Measurements from ENCODE around the gene YPEL2. TPM values are rescaled to one million over a fixed set of nuclear protein-coding genes. Genes with fewer than 3 reads are reported as not detected.
A peak's percentile ranks its signal among the peaks of the same experiment; 100 is the strongest.

The YPEL2 gene
- polyA plus RNA-seq, 3 donors, result 21.5 to 63.1 (median 25.1) TPM

GRCh38 chr17:59346341-59346740 lies 14.9 kb downstream of the YPEL2 start:
- WGBS (ENCODE audit: insufficient coverage), result 94% methylated on average over 4 of the region's 4 CpGs
- Histone ChIP-seq H3K27me3 (ENCODE audit: control insufficient read depth in 2 of 2, insufficient read depth in 2 of 2, low read length in 2 of 2) (no peaks in the 10 kb centered on the region), H4K20me1 (ENCODE audit: insufficient read depth, low read length) (peaks cover 100% of the 10 kb centered on the region), H3K36me3 (replicated peaks in 1 of 2; ENCODE audit: control insufficient read depth in 1 of 2, insufficient read depth in 2 of 2, low read length in 2 of 2) (peaks cover 4 to 14% of the 10 kb centered on the region in 2 donors), H3K27ac (ENCODE audit: low read depth in 1 of 2, low read length in 2 of 2) (peak overlapping the region in 1 of 2 donors; percentile 32), H3K4me1 (ENCODE audit: control insufficient read depth in 1 of 2, insufficient read depth in 2 of 2, low read length in 2 of 2) (peaks cover 13 to 14% of the 10 kb centered on the region in 2 donors), H3K79me2 (ENCODE audit: insufficient read depth, low read length) (peaks cover 100% of the 10 kb centered on the region), H2AFZ (ENCODE audit: insufficient read depth, low read depth, low read length, poor library complexity, severe bottlenecking) (no peak overlapping the region), H3K4me2 (replicated peaks; ENCODE audit: extremely low read depth, low read length, poor library complexity, severe bottlenecking) (no peak overlapping the region), H3K9ac (ENCODE audit: insufficient read depth, low read length, poor library complexity, severe bottlenecking) (no peak overlapping the region), H3K9me3 (replicated peaks in 1 of 2; ENCODE audit: control insufficient read depth in 1 of 2, insufficient read depth in 1 of 2, low read length in 2 of 2) (no peaks in the 10 kb centered on the region), H3K4me3 (replicated peaks in 1 of 3; ENCODE audit: low read depth in 2 of 3, low read length in 3 of 3) (no peak overlapping the region)
- Mint-ChIP-seq H3K36me3 (peaks cover 9 to 24% of the 10 kb centered on the region in 2 donors), H3K9me3 (no peaks in the 10 kb centered on the region), H3K4me3 (no peak overlapping the region), H3K27ac (peak overlapping the region in 4 of 7 donors; percentile 30 to 48 (median 40)), H3K27me3 (ENCODE audit: low read depth in 3 of 3) (peaks cover 0 to 2% (median 1%) of the 10 kb centered on the region in 3 donors), H3K4me1 (peaks cover 66% of the 10 kb centered on the region)
- TF ChIP-seq CTCF (IDR thresholded peaks at IDR 0.05), result no peak
- DNase-seq, result no peak
- intact Hi-C loops (cut with micrococcal nuclease), result no loop called here

GRCh38 chr17:59346876-59347407 lies 15.5 kb downstream of the YPEL2 start:
- no peak overlapping the region for H3K9ac ChIP-seq (ENCODE audit: insufficient read depth, low read length, poor library complexity, severe bottlenecking)
- H3K27ac Mint-ChIP-seq, result peak overlapping the region; percentile 19 to 56 (median 33)
- 100% methylated on average over 4 of the region's 6 CpGs for WGBS (ENCODE audit: insufficient coverage)

More at GRCh38 chr17:59346876-59347407, 15.5 kb downstream of the YPEL2 start:
- no peak overlapping the region for H3K4me2 ChIP-seq (replicated peaks; ENCODE audit: extremely low read depth, low read length, poor library complexity, severe bottlenecking)
- H3K27me3 ChIP-seq (ENCODE audit: control insufficient read depth in 2 of 2, insufficient read depth in 2 of 2, low read length in 2 of 2), result no peaks in the 10 kb centered on the region
- no peaks in the 10 kb centered on the region for H3K9me3 Mint-ChIP-seq
- H3K36me3 ChIP-seq (replicated peaks in 1 of 2; ENCODE audit: control insufficient read depth in 1 of 2, insufficient read depth in 2 of 2, low read length in 2 of 2), result peaks cover 4 to 14% of the 10 kb centered on the region in 2 donors
- no peak overlapping the region for H2AFZ ChIP-seq (ENCODE audit: insufficient read depth, low read depth, low read length, poor library complexity, severe bottlenecking)
- no peak overlapping the region for H3K4me3 Mint-ChIP-seq
- peaks cover 9 to 24% of the 10 kb centered on the region in 2 donors for H3K36me3 Mint-ChIP-seq
- peaks cover 0 to 2% (median 1%) of the 10 kb centered on the region in 3 donors for H3K27me3 Mint-ChIP-seq (ENCODE audit: low read depth in 3 of 3)
- peaks cover 100% of the 10 kb centered on the region for H3K79me2 ChIP-seq (ENCODE audit: insufficient read depth, low read length)
- peaks cover 8 to 13% of the 10 kb centered on the region in 2 donors for H3K4me1 ChIP-seq (ENCODE audit: control insufficient read depth in 1 of 2, insufficient read depth in 2 of 2, low read length in 2 of 2)
- intact Hi-C loops (cut with micrococcal nuclease), result no loop called here
- H3K4me3 ChIP-seq (replicated peaks in 1 of 3; ENCODE audit: low read depth in 2 of 3, low read length in 3 of 3), result no peak overlapping the region
- no peaks in the 10 kb centered on the region for H3K9me3 ChIP-seq (replicated peaks in 1 of 2; ENCODE audit: control insufficient read depth in 1 of 2, insufficient read depth in 1 of 2, low read length in 2 of 2)
- peak overlapping the region in 1 of 2 donors; percentile 32 for H3K27ac ChIP-seq (ENCODE audit: low read depth in 1 of 2, low read length in 2 of 2)
- peaks cover 100% of the 10 kb centered on the region for H4K20me1 ChIP-seq (ENCODE audit: insufficient read depth, low read length)
- peaks cover 60% of the 10 kb centered on the region for H3K4me1 Mint-ChIP-seq
- no peak for DNase-seq
- TF ChIP-seq CTCF (IDR thresholded peaks at IDR 0.05), result no peak

Measured in CD14-positive monocyte (primary cell).